ENCODE results near the gene RYR2. TPM values are rescaled to one million over a fixed set of nuclear protein-coding genes. Genes with fewer than 3 reads are reported as not detected.

The RYR2 gene
- total RNA-seq, 1 experiment from 2014 or later = 4.0 TPM

- BruUV-seq (replicated peaks) = no TSS peak
- intact Hi-C loops (cut with micrococcal nuclease) = loop anchor here (5.0 kb wide), 1 partner anchor 45 kb away; no protein-coding TSS in a partner anchor
- H3K27me3 Mint-ChIP-seq (ENCODE audit: insufficient read depth, unreplicated experiment) = peaks cover 29% of the 10 kb centered on the region
- no peak overlapping the region for H3K27ac Mint-ChIP-seq (ENCODE audit: low read depth, unreplicated experiment)
- POLR2A ChIA-PET = interaction anchor here (0.7 to 0.9 kb wide), 3 partner anchors 11 to 13 kb away, joined by 3 read pairs; no protein-coding TSS in a partner anchor
- no peak for DNase-seq (ENCODE audit: unreplicated experiment)
- no peak overlapping the region for H3K4me3 Mint-ChIP-seq (ENCODE audit: unreplicated experiment)
- no peaks in the 10 kb centered on the region for H3K9me3 Mint-ChIP-seq (ENCODE audit: unreplicated experiment)
- CTCF ChIA-PET = interaction anchor here (1.7 kb wide), 1 partner anchor 10 kb away, joined by 8 read pairs; no protein-coding TSS in a partner anchor
- TF ChIP-seq CTCF (IDR thresholded peaks at IDR 0.05; ENCODE audit: unreplicated experiment) = no peak
- H3K4me1 Mint-ChIP-seq (ENCODE audit: insufficient read depth, unreplicated experiment) = no peaks in the 10 kb centered on the region
- no peaks in the 10 kb centered on the region for H3K36me3 Mint-ChIP-seq (ENCODE audit: insufficient read depth, unreplicated experiment)
Observed at GRCh38 chr1:237232501-237232900, 190.5 kb downstream of the RYR2 start.

GRCh38 chr1:237235091-237235490, 193.1 kb downstream of the RYR2 start:
- H3K27me3 Mint-ChIP-seq (ENCODE audit: insufficient read depth, unreplicated experiment) = peaks cover 29% of the 10 kb centered on the region
- no peak overlapping the region for H3K27ac Mint-ChIP-seq (ENCODE audit: low read depth, unreplicated experiment)
- POLR2A ChIA-PET = no interaction called here
- no peaks in the 10 kb centered on the region for H3K9me3 Mint-ChIP-seq (ENCODE audit: unreplicated experiment)
- TF ChIP-seq CTCF (IDR thresholded peaks at IDR 0.05; ENCODE audit: unreplicated experiment) = no peak
- no peaks in the 10 kb centered on the region for H3K4me1 Mint-ChIP-seq (ENCODE audit: insufficient read depth, unreplicated experiment)
- no peaks in the 10 kb centered on the region for H3K36me3 Mint-ChIP-seq (ENCODE audit: insufficient read depth, unreplicated experiment)
- no TSS peak for BruUV-seq (replicated peaks)
- no peak for DNase-seq (ENCODE audit: unreplicated experiment)
- intact Hi-C loops (cut with micrococcal nuclease) = no loop called here
- no peak overlapping the region for H3K4me3 Mint-ChIP-seq (ENCODE audit: unreplicated experiment)
- CTCF ChIA-PET = interaction anchor here (0.7 to 1.0 kb wide), 2 partner anchors 10 to 1173 kb away, joined by 3 to 4 read pairs; no protein-coding TSS in a partner anchor

GRCh38 chr1:237237721-237238120, 195.7 kb downstream of the RYR2 start:
- Mint-ChIP-seq H3K27ac (ENCODE audit: low read depth, unreplicated experiment) (no peak overlapping the region), H3K36me3 (ENCODE audit: insufficient read depth, unreplicated experiment) (no peaks in the 10 kb centered on the region), H3K27me3 (ENCODE audit: insufficient read depth, unreplicated experiment) (peaks cover 23% of the 10 kb centered on the region), H3K4me1 (ENCODE audit: insufficient read depth, unreplicated experiment) (no peaks in the 10 kb centered on the region), H3K9me3 (ENCODE audit: unreplicated experiment) (no peaks in the 10 kb centered on the region), H3K4me3 (ENCODE audit: unreplicated experiment) (no peak overlapping the region)
- BruUV-seq (replicated peaks) = no TSS peak
- no peak for DNase-seq (ENCODE audit: unreplicated experiment)
- TF ChIP-seq CTCF (IDR thresholded peaks at IDR 0.05; ENCODE audit: unreplicated experiment) = no peak
- intact Hi-C loops (cut with micrococcal nuclease) = no loop called here
- CTCF ChIA-PET = interaction anchor here (0.6 to 2.0 kb wide), 3 partner anchors 10 to 908 kb away, joined by 3 to 7 read pairs (median 3); no protein-coding TSS in a partner anchor
- POLR2A ChIA-PET = no interaction called here

- Mint-ChIP-seq H3K4me1 (ENCODE audit: insufficient read depth, unreplicated experiment) (no peaks in the 10 kb centered on the region), H3K27me3 (ENCODE audit: insufficient read depth, unreplicated experiment) (peaks cover 8% of the 10 kb centered on the region), H3K27ac (ENCODE audit: low read depth, unreplicated experiment) (no peak overlapping the region), H3K36me3 (ENCODE audit: insufficient read depth, unreplicated experiment) (no peaks in the 10 kb centered on the region), H3K4me3 (ENCODE audit: unreplicated experiment) (no peak overlapping the region), H3K9me3 (ENCODE audit: unreplicated experiment) (no peaks in the 10 kb centered on the region)
- DNase-seq (ENCODE audit: unreplicated experiment) = no peak
- BruUV-seq (replicated peaks) = no TSS peak
- intact Hi-C loops (cut with micrococcal nuclease) = no loop called here
- no peak for TF ChIP-seq CTCF (IDR thresholded peaks at IDR 0.05; ENCODE audit: unreplicated experiment)
- ChIA-PET POLR2A (interaction anchor here (1.0 to 1.1 kb wide), 2 partner anchors 14 to 28 kb away, joined by 3 to 4 read pairs; no protein-coding TSS in a partner anchor), CTCF (interaction anchor here (0.7 to 2.0 kb wide), 2 partner anchors 9 to 11 kb away, joined by 3 to 7 read pairs; no protein-coding TSS in a partner anchor)
Observed at GRCh38 chr1:237239248-237239647, 197.3 kb downstream of the RYR2 start.

Data from MCF 10A (cell line).